ENCODE measurements around the gene WWOX. TPM values are rescaled to one million over a fixed set of nuclear protein-coding genes. Genes with fewer than 3 reads are reported as not detected.

Gene WWOX
- total and polyA plus RNA-seq, 2 of the 8 experiments (the other 6 are each of a cell fraction or from before 2014, with no cell fraction given) = 5.4 to 16.7 TPM

- no peak for TF ChIP-seq SAP30 (IDR thresholded peaks at IDR 0.05; ENCODE audit: insufficient read depth, insufficient replicate concordance, low read length)
- no peak for TF ChIP-seq CHD1 (IDR thresholded peaks at IDR 0.05; ENCODE audit: low read depth, low read length)
- no peak for TF ChIP-seq RAD21 (IDR thresholded peaks at IDR 0.05 in 1 of 2, conservative IDR thresholded peaks at IDR 0.05 in 1 of 2; ENCODE audit: low read depth in 2 of 2, low read length in 2 of 2)
- TF ChIP-seq, protein P1, sequence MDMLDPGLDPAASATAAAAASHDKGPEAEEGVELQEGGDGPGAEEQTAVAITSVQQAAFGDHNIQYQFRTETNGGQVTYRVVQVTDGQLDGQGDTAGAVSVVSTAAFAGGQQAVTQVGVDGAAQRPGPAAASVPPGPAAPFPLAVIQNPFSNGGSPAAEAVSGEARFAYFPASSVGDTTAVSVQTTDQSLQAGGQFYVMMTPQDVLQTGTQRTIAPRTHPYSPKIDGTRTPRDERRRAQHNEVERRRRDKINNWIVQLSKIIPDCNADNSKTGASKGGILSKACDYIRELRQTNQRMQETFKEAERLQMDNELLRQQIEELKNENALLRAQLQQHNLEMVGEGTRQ (IDR thresholded peaks at IDR 0.05; ENCODE audit: low read length) = no peak
- no peak for TF ChIP-seq BCL11A (IDR thresholded peaks at IDR 0.05; ENCODE audit: low read depth in 2 of 2, low read length in 2 of 2)
- Histone ChIP-seq H3K4ac (replicated peaks; ENCODE audit: insufficient read length, low read depth, low read length) (no peak overlapping the region), H2BK120ac (replicated peaks; ENCODE audit: low read depth, low read length) (no peak overlapping the region), H3K4me2 (ENCODE audit: insufficient read depth in 1 of 2, low read depth in 2 of 2, low read length in 2 of 2) (no peak overlapping the region), H4K5ac (ENCODE audit: insufficient read length, low read depth, low read length) (no peak overlapping the region), H2BK20ac (ENCODE audit: low read length) (no peak overlapping the region), H4K91ac (replicated peaks; ENCODE audit: insufficient read length, low read length) (no peak overlapping the region), H2AFZ (ENCODE audit: low read length) (no peak overlapping the region), H3K27ac (ENCODE audit: low read depth, low read length) (no peak overlapping the region), H4K8ac (ENCODE audit: extremely low read depth, insufficient read depth, low read length) (no peak overlapping the region), H2BK5ac (ENCODE audit: low read depth, low read length) (no peak overlapping the region; the same call in 1 of the 2 replicates), H3K4me3 (ENCODE audit: extremely low read depth in 1 of 4, insufficient read depth in 2 of 4, low read depth in 3 of 4, low read length in 4 of 4) (no peak overlapping the region), H3K23ac (ENCODE audit: insufficient read length) (no peak overlapping the region), H4K20me1 (replicated peaks in 1 of 2; ENCODE audit: control insufficient read depth in 1 of 2, insufficient read depth in 2 of 2, low read length in 2 of 2) (no peaks in the 10 kb centered on the region), H2AK5ac (ENCODE audit: low read depth, low read length) (no peak overlapping the region), H3K23me2 (ENCODE audit: low read depth, low read length) (no peaks in the 10 kb centered on the region; the same call in 1 of the 2 replicates), H3K36me3 (ENCODE audit: control insufficient read depth in 2 of 4, insufficient read depth in 4 of 4, low read length in 3 of 4) (no peaks in the 10 kb centered on the region), H3K18ac (ENCODE audit: extremely low read depth, low read length) (no peak overlapping the region), H2BK12ac (ENCODE audit: low read depth, low read length) (no peak overlapping the region), H3K56ac (replicated peaks; ENCODE audit: insufficient read length, low read depth, low read length) (no peak overlapping the region), H2BK15ac (ENCODE audit: low read length) (no peak overlapping the region), H3K79me1 (ENCODE audit: low read depth, low read length) (no peaks in the 10 kb centered on the region), H3K4me1 (replicated peaks in 1 of 4; ENCODE audit: control insufficient read depth in 3 of 4, insufficient read depth in 4 of 4, low read length in 3 of 4) (peaks cover 6 to 15% (median 11%) of the 10 kb centered on the region in 4 experiments), H3K79me2 (ENCODE audit: control insufficient read depth in 1 of 2, insufficient read depth in 2 of 2, low read length in 2 of 2) (no peaks in the 10 kb centered on the region), H3K9me3 (ENCODE audit: insufficient read depth in 2 of 2, low read depth in 1 of 2, low read length in 1 of 2) (no peaks in the 10 kb centered on the region), H3K14ac (ENCODE audit: insufficient read length) (no peak overlapping the region), H3K9ac (replicated peaks in 1 of 4; ENCODE audit: extremely low read depth in 1 of 4, low read depth in 3 of 4, low read length in 3 of 4) (no peak overlapping the region), H3K27me3 (replicated peaks in 1 of 4; ENCODE audit: control insufficient read depth in 3 of 4, extremely low read depth in 1 of 4, insufficient read depth in 3 of 4, low read length in 3 of 4) (no peaks in the 10 kb centered on the region)
- ChIA-PET CTCF (ENCODE audit: partially characterized antibody) (no interaction called here), POLR2A (ENCODE audit: partially characterized antibody) (no interaction called here)
- DNase-seq (ENCODE audit: low read depth in 1 of 2, low spot score in 2 of 2) (no peak), FAIRE-seq (no peak)
- 89% methylated on average over 10 of the region's 10 CpGs; no CpG with 5 or more reads in 1 of the 2 experiments for WGBS, 2 experiments (ENCODE audit: extremely low coverage in 1 of 2, insufficient coverage in 1 of 2, insufficient read length in 1 of 2, insufficient replicate concordance in 2 of 2, low coverage in 1 of 2, low lambda C conversion rate in 2 of 2, missing lambda C conversion rate in 1 of 2)
Measured at GRCh38 chr16:79093554-79093967, 994.1 kb downstream of the WWOX start.

All from H1 (cell line).